Caco-2 (cell line): ENCODE data around the gene PIRT. TPM values are rescaled to one million over a fixed set of nuclear protein-coding genes. Genes with fewer than 3 reads are reported as not detected.

ENCODE experiments used
- BruUV-seq: library from RNA; stranded (reverse); fragments of 400-500 nt; replicated peaks from 2 replicates; lab custom pipeline; 2021; lab: Mats Ljungman, UMichigan
- CTCF ChIA-PET: fragments of 300-600 bp; sonication (Branson Sonifier 250); formaldehyde crosslinking; loops from one replicate; lab custom pipeline; 2022; ENCODE audit warnings: antibody characterized with exemption; lab: Charles Lee
- POLR2A ChIA-PET: fragments of 300-600 bp; sonication (Branson Sonifier 250); formaldehyde crosslinking; loops from one replicate; lab custom pipeline; 2022; ENCODE audit warnings: antibody characterized with exemption; lab: Charles Lee
- DNase-seq, 2 experiments: peaks; one replicate each; pipeline versions ENCODE4 v3.0.0 to v3.0.0-alpha.2; 2020 to 2022
- H3K27me3 ChIP-seq: replicated peaks from 2 replicates; pipeline ENCODE4 v1.6.0; 2011; ENCODE audit warnings: low read length; ENCODE audit not compliant: control insufficient read depth, insufficient read depth
- H3K36me3 ChIP-seq: 2 replicates; pipeline ENCODE4 v1.5.1; 2011; ENCODE audit warnings: low read length; ENCODE audit not compliant: control insufficient read depth, insufficient read depth
- H3K4me1 ChIP-seq: fragments of 250-450 bp; sonication (Bioruptor Pico); 2 replicates; pipeline ENCODE4 v1.5.1; 2020; ENCODE audit warnings: mild to moderate bottlenecking
- H3K4me3 ChIP-seq: 2 replicates; pipeline ENCODE4 v1.5.1; 2011; ENCODE audit warnings: low read depth, mild to moderate bottlenecking, control low read depth, low read length
- H3K9me3 ChIP-seq: fragments of 250-450 bp; sonication (Bioruptor Pico); 2 replicates; pipeline ENCODE4 v1.5.1; 2020; ENCODE audit warnings: mild to moderate bottlenecking, moderate library complexity
- H3K27ac Mint-ChIP-seq: one replicate; pipeline ENCODE4 v1.8.0; 2022; ENCODE audit warnings: mixed read lengths; ENCODE audit not compliant: unreplicated experiment
- H3K27me3 Mint-ChIP-seq: one replicate; pipeline ENCODE4 v1.8.0; 2022; ENCODE audit warnings: mixed read lengths; ENCODE audit not compliant: insufficient read depth, unreplicated experiment
- H3K36me3 Mint-ChIP-seq: one replicate; pipeline ENCODE4 v1.8.0; 2022; ENCODE audit warnings: mild to moderate bottlenecking, mixed read lengths; ENCODE audit not compliant: insufficient read depth, unreplicated experiment
- H3K4me1 Mint-ChIP-seq: one replicate; pipeline ENCODE4 v1.8.0; 2022; ENCODE audit warnings: low read depth, mixed read lengths; ENCODE audit not compliant: unreplicated experiment
- H3K4me3 Mint-ChIP-seq: one replicate; pipeline ENCODE4 v1.8.0; 2022; ENCODE audit warnings: mild to moderate bottlenecking, moderate library complexity, mixed read lengths; ENCODE audit not compliant: unreplicated experiment
- H3K9me3 Mint-ChIP-seq: one replicate; pipeline ENCODE4 v1.8.0; 2022; ENCODE audit warnings: mixed read lengths; ENCODE audit not compliant: unreplicated experiment
- intact Hi-C: fragments of 100-400 bp; cut with micrococcal nuclease; formaldehyde crosslinking; loops from one replicate; pipeline ENCODE4 v1.10.0; 2022; ENCODE audit not compliant: unreplicated experiment
- total RNA-seq: library from RNA; stranded (reverse); gene quantifications from 2 replicates; pipeline ENCODE4 v1.2.3, GENCODE V29; 2022
- TF ChIP-seq, protein P1 (sequence below), 2 experiments: fragments of 200-600 bp in 1 of 2; IDR thresholded peaks; 1 replicate in 1 of 2; 2 replicates in 1 of 2; pipeline versions ENCODE4 v1.5.1 to v1.8.0; 2011 to 2022; ENCODE audit warnings: antibody characterized with exemption in 1 of 2, control low read depth in 1 of 2, inconsistent platforms in 1 of 2, low read depth in 1 of 2, low read length in 1 of 2, mild to moderate bottlenecking in 1 of 2, moderate library complexity in 1 of 2; ENCODE audit not compliant: insufficient read depth in 1 of 2, severe bottlenecking in 1 of 2, unreplicated experiment in 1 of 2

Gene PIRT
- total RNA-seq, 1 experiment from 2014 or later = not detected

- intact Hi-C loops = no loop called here
- H3K9me3 Mint-ChIP-seq = no peaks in the 10 kb centered on the region
- no peaks in the 10 kb centered on the region for H3K9me3 ChIP-seq
- H3K4me1 Mint-ChIP-seq = peaks cover 7% of the 10 kb centered on the region
- DNase-seq = no peak
- peaks cover 5% of the 10 kb centered on the region for H3K4me1 ChIP-seq
- no TSS peak for BruUV-seq
- ChIA-PET POLR2A (no interaction called here), CTCF (no interaction called here)
- H3K4me3 Mint-ChIP-seq = no peak overlapping the region
- TF ChIP-seq, protein P1, sequence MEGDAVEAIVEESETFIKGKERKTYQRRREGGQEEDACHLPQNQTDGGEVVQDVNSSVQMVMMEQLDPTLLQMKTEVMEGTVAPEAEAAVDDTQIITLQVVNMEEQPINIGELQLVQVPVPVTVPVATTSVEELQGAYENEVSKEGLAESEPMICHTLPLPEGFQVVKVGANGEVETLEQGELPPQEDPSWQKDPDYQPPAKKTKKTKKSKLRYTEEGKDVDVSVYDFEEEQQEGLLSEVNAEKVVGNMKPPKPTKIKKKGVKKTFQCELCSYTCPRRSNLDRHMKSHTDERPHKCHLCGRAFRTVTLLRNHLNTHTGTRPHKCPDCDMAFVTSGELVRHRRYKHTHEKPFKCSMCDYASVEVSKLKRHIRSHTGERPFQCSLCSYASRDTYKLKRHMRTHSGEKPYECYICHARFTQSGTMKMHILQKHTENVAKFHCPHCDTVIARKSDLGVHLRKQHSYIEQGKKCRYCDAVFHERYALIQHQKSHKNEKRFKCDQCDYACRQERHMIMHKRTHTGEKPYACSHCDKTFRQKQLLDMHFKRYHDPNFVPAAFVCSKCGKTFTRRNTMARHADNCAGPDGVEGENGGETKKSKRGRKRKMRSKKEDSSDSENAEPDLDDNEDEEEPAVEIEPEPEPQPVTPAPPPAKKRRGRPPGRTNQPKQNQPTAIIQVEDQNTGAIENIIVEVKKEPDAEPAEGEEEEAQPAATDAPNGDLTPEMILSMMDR (IDR thresholded peaks at IDR 0.05; ENCODE audit: insufficient read depth in 1 of 2, low read depth in 1 of 2, low read length in 1 of 2, severe bottlenecking in 1 of 2, unreplicated experiment in 1 of 2) = no peak
- no peaks in the 10 kb centered on the region for H3K36me3 Mint-ChIP-seq
- no peak overlapping the region for H3K4me3 ChIP-seq
- no peaks in the 10 kb centered on the region for H3K36me3 ChIP-seq
- no peak overlapping the region for H3K27ac Mint-ChIP-seq
- no peaks in the 10 kb centered on the region for H3K27me3 Mint-ChIP-seq
- H3K27me3 ChIP-seq = no peaks in the 10 kb centered on the region
These were observed 61.5 kb downstream of the PIRT start for GRCh38 chr17:10776381-10776780.

DNA sequence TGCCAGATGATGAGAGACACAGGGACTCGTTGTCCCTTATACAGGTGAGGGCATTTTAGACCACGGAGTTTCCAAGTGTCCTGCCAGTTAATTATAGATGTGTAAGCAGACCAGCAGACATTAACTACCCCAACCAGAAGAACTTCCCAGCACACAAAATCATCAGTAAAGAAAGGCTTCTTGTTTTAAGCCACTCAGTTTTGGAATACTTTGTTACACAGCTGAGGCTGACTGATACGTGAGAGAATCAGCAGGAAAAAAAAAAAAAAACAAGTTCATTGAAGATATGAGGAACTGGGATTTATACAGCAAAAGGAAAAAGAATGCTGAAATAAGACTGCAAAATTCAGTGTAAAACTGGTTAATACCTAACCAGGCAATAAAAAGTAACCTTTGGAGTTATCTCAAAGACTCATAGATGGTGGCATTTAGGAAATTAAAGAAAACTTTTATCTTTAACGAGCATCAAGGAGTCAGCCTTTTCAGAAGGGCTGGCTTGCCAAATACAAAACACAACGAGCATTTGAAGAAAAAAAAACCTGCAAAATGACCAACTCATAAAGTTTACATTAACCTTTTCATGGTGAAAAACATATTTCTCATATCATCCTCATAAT is 62.0 kb downstream of the PIRT start:
- TF ChIP-seq, protein P1 (IDR thresholded peaks at IDR 0.05; ENCODE audit: insufficient read depth in 1 of 2, low read depth in 1 of 2, low read length in 1 of 2, severe bottlenecking in 1 of 2, unreplicated experiment in 1 of 2) = no peak
- Histone ChIP-seq H3K4me1 (peaks cover 5% of the 10 kb centered on the region), H3K27me3 (no peaks in the 10 kb centered on the region), H3K9me3 (no peaks in the 10 kb centered on the region), H3K4me3 (no peak overlapping the region), H3K36me3 (no peaks in the 10 kb centered on the region)
- Mint-ChIP-seq H3K9me3 (no peaks in the 10 kb centered on the region), H3K4me3 (no peak overlapping the region), H3K27me3 (no peaks in the 10 kb centered on the region), H3K27ac (no peak overlapping the region), H3K36me3 (no peaks in the 10 kb centered on the region), H3K4me1 (peaks cover 7% of the 10 kb centered on the region)
- POLR2A ChIA-PET = no interaction called here
- no TSS peak for BruUV-seq
- DNase-seq = no peak
- intact Hi-C loops = no loop called here
- CTCF ChIA-PET = no interaction called here

- no peaks in the 10 kb centered on the region for H3K36me3 Mint-ChIP-seq
- BruUV-seq = no TSS peak
- H3K27me3 Mint-ChIP-seq = no peaks in the 10 kb centered on the region
- DNase-seq = no peak
- Histone ChIP-seq H3K4me3 (no peak overlapping the region), H3K27me3 (no peaks in the 10 kb centered on the region), H3K4me1 (peaks cover 5% of the 10 kb centered on the region), H3K36me3 (no peaks in the 10 kb centered on the region), H3K9me3 (no peaks in the 10 kb centered on the region)
- no peak overlapping the region for H3K4me3 Mint-ChIP-seq
- no peak overlapping the region for H3K27ac Mint-ChIP-seq
- intact Hi-C loops = no loop called here
- POLR2A ChIA-PET = no interaction called here
- TF ChIP-seq, protein P1 (IDR thresholded peaks at IDR 0.05; ENCODE audit: insufficient read depth in 1 of 2, low read depth in 1 of 2, low read length in 1 of 2, severe bottlenecking in 1 of 2, unreplicated experiment in 1 of 2) = no peak
- H3K4me1 Mint-ChIP-seq = peaks cover 7% of the 10 kb centered on the region
- H3K9me3 Mint-ChIP-seq = no peaks in the 10 kb centered on the region
- CTCF ChIA-PET = no interaction called here
These were observed 62.8 kb downstream of the PIRT start for GRCh38 chr17:10775058-10775457.
